CD4-positive, CD25-positive, alpha-beta regulatory T cell (primary cell): ENCODE data around the gene LDLRAD3. TPM values are rescaled to one million over a fixed set of nuclear protein-coding genes. Genes with fewer than 3 reads are reported as not detected.

ENCODE experiments used
- ATAC-seq, 2 donors: fragments of 150-1000 bp; cut with Tn5 transposase; one replicate each; pipeline ENCODE4 v1.10.0; 2021; ENCODE audit warnings: low read depth in 2 of 2, moderate number of reproducible peaks in 2 of 2, moderate library complexity in 1 of 2
- DNase-seq, 3 donors: peaks; one replicate each; pipeline versions ENCODE4 v3.0.0 to v3.0.0-alpha.2; 2012 to 2022; ENCODE audit warnings: mixed read lengths in 1 of 3
- H3K27ac ChIP-seq: one replicate; pipeline ENCODE4 v1.7.0; 2013; ENCODE audit warnings: mild to moderate bottlenecking, low read length; ENCODE audit not compliant: insufficient read depth, poor library complexity, severe bottlenecking
- H3K27me3 ChIP-seq: one replicate; pipeline ENCODE4 v1.7.0; 2013; ENCODE audit warnings: low read length; ENCODE audit not compliant: control insufficient read depth, insufficient read depth
- H3K36me3 ChIP-seq: one replicate; pipeline ENCODE4 v1.7.0; 2013; ENCODE audit warnings: mild to moderate bottlenecking, low read length, moderate library complexity; ENCODE audit not compliant: control insufficient read depth, insufficient read depth
- H3K4me1 ChIP-seq: 2 replicates; pipeline ENCODE4 v1.7.0; 2013; ENCODE audit warnings: mild to moderate bottlenecking, low read length; ENCODE audit not compliant: insufficient read depth, control insufficient read depth, poor library complexity, severe bottlenecking
- H3K4me3 ChIP-seq: one replicate; pipeline ENCODE4 v1.7.0; 2013; ENCODE audit warnings: low read depth, mild to moderate bottlenecking, low read length, moderate library complexity
- H3K9me3 ChIP-seq, 2 experiments: 1 replicate in 1 of 2; 2 replicates in 1 of 2; pipeline ENCODE4 v1.7.0; 2013; ENCODE audit warnings: low read length in 2 of 2, mild to moderate bottlenecking in 1 of 2, moderate library complexity in 1 of 2; ENCODE audit not compliant: control insufficient read depth in 2 of 2
- H3K27ac Mint-ChIP-seq, 3 donors: one replicate each; pipeline ENCODE4 v1.8.0; 2020 to 2022; ENCODE audit warnings: mild to moderate bottlenecking in 3 of 3, mixed read lengths in 3 of 3, moderate library complexity in 2 of 3
- H3K27me3 Mint-ChIP-seq: one replicate; pipeline ENCODE4 v1.8.0; 2022; ENCODE audit warnings: mild to moderate bottlenecking, mixed read lengths
- H3K36me3 Mint-ChIP-seq: one replicate; pipeline ENCODE4 v1.8.0; 2020; ENCODE audit warnings: mixed read lengths
- H3K4me1 Mint-ChIP-seq, 4 donors: one replicate each; pipeline ENCODE4 v1.8.0; 2020 to 2022; ENCODE audit warnings: mixed read lengths in 4 of 4, mild to moderate bottlenecking in 1 of 4
- H3K4me3 Mint-ChIP-seq, 4 donors: one replicate each; pipeline ENCODE4 v1.8.0; 2020 to 2022; ENCODE audit warnings: mild to moderate bottlenecking in 4 of 4, mixed read lengths in 4 of 4, moderate library complexity in 3 of 4
- H3K9me3 Mint-ChIP-seq, 7 donors: one replicate each; pipeline ENCODE4 v1.8.0; 2020 to 2022; ENCODE audit warnings: mixed read lengths in 7 of 7, mild to moderate bottlenecking in 3 of 7, moderate library complexity in 2 of 7
- polyA plus RNA-seq, 4 donors: library from polyadenylated mRNA; unstranded; fragments of 300-500 nt; fragmentation: Illumina TruSeq; gene quantifications; one replicate each; pipeline ENCODE4 v1.2.3, GENCODE V29; 2021
- total RNA-seq: library from RNA; stranded (reverse); gene quantifications from one replicate; pipeline ENCODE4 v1.2.3, GENCODE V29; 2022

Gene LDLRAD3
- total and polyA plus RNA-seq, 5 donors from 2014 or later = 0.06 TPM; not detected in 4

- Mint-ChIP-seq H3K4me3 (no peak overlapping the region), H3K27ac (no peak overlapping the region), H3K27me3 (no peaks in the 10 kb centered on the region), H3K36me3 (no peaks in the 10 kb centered on the region), H3K4me1 (no peaks in the 10 kb centered on the region), H3K9me3 (peaks cover 0 to 18% (median 2%) of the 10 kb centered on the region in 7 donors)
- no peaks in the 10 kb centered on the region for H3K36me3 ChIP-seq
- no peaks in the 10 kb centered on the region for H3K4me1 ChIP-seq
- no peak for ATAC-seq
- no peak overlapping the region for H3K4me3 ChIP-seq
- H3K27me3 ChIP-seq = no peaks in the 10 kb centered on the region
- DNase-seq = no peak
- H3K27ac ChIP-seq = no peak overlapping the region
- H3K9me3 ChIP-seq = peaks cover 6 to 7% of the 10 kb centered on the region in 2 experiments
These were observed 276.1 kb downstream of the LDLRAD3 start for GRCh38 chr11:36219996-36220395.

- Histone ChIP-seq H3K4me1 (no peaks in the 10 kb centered on the region), H3K36me3 (no peaks in the 10 kb centered on the region), H3K27me3 (no peaks in the 10 kb centered on the region), H3K4me3 (no peak overlapping the region), H3K27ac (no peak overlapping the region), H3K9me3 (peaks cover 6 to 7% of the 10 kb centered on the region in 2 experiments)
- H3K27ac Mint-ChIP-seq = no peak overlapping the region
- H3K4me3 Mint-ChIP-seq = no peak overlapping the region
- ATAC-seq = no peak
- peaks cover 0 to 18% (median 2%) of the 10 kb centered on the region in 7 donors for H3K9me3 Mint-ChIP-seq
- no peaks in the 10 kb centered on the region for H3K27me3 Mint-ChIP-seq
- no peak for DNase-seq
- no peaks in the 10 kb centered on the region for H3K36me3 Mint-ChIP-seq
- no peaks in the 10 kb centered on the region for H3K4me1 Mint-ChIP-seq
These were observed 279.2 kb downstream of the LDLRAD3 start for GRCh38 chr11:36222831-36223635.

- ATAC-seq (no peak), DNase-seq (no peak)
- no peak overlapping the region for H3K4me3 Mint-ChIP-seq
- H3K27me3 ChIP-seq = no peaks in the 10 kb centered on the region
- no peaks in the 10 kb centered on the region for H3K36me3 ChIP-seq
- peaks cover 0 to 14% (median 2%) of the 10 kb centered on the region in 7 donors for H3K9me3 Mint-ChIP-seq
- H3K4me1 ChIP-seq = no peaks in the 10 kb centered on the region
- H3K27me3 Mint-ChIP-seq = no peaks in the 10 kb centered on the region
- H3K9me3 ChIP-seq = peaks cover 6 to 7% of the 10 kb centered on the region in 2 experiments
- H3K36me3 Mint-ChIP-seq = no peaks in the 10 kb centered on the region
- H3K4me3 ChIP-seq = no peak overlapping the region
- no peak overlapping the region for H3K27ac ChIP-seq
- no peak overlapping the region for H3K27ac Mint-ChIP-seq
- no peaks in the 10 kb centered on the region for H3K4me1 Mint-ChIP-seq
These were observed 280.5 kb downstream of the LDLRAD3 start for GRCh38 chr11:36224209-36224882.

- no peak overlapping the region for H3K27ac ChIP-seq
- H3K4me3 Mint-ChIP-seq = no peak overlapping the region
- DNase-seq (no peak), ATAC-seq (no peak)
- no peak overlapping the region for H3K4me3 ChIP-seq
- H3K9me3 Mint-ChIP-seq = no peaks in the 10 kb centered on the region
- no peaks in the 10 kb centered on the region for H3K4me1 Mint-ChIP-seq
- H3K36me3 ChIP-seq = no peaks in the 10 kb centered on the region
- H3K27me3 ChIP-seq = no peaks in the 10 kb centered on the region
- H3K27me3 Mint-ChIP-seq = peaks cover 4% of the 10 kb centered on the region
- no peaks in the 10 kb centered on the region for H3K9me3 ChIP-seq
- no peak overlapping the region for H3K27ac Mint-ChIP-seq
- no peaks in the 10 kb centered on the region for H3K4me1 ChIP-seq
- H3K36me3 Mint-ChIP-seq = no peaks in the 10 kb centered on the region
These were observed 283.2 kb downstream of the LDLRAD3 start for GRCh38 chr11:36227044-36227443.

GRCh38 chr11:36228689-36229088 lies 284.8 kb downstream of the LDLRAD3 start:
- Histone ChIP-seq H3K36me3 (no peaks in the 10 kb centered on the region), H3K27me3 (no peaks in the 10 kb centered on the region), H3K27ac (no peak overlapping the region), H3K4me1 (no peaks in the 10 kb centered on the region), H3K9me3 (no peaks in the 10 kb centered on the region), H3K4me3 (no peak overlapping the region)
- H3K4me1 Mint-ChIP-seq = no peaks in the 10 kb centered on the region
- H3K27ac Mint-ChIP-seq = no peak overlapping the region
- H3K4me3 Mint-ChIP-seq = no peak overlapping the region
- peaks cover 4% of the 10 kb centered on the region for H3K27me3 Mint-ChIP-seq
- ATAC-seq (no peak), DNase-seq (no peak)
- no peaks in the 10 kb centered on the region for H3K36me3 Mint-ChIP-seq
- no peaks in the 10 kb centered on the region for H3K9me3 Mint-ChIP-seq

- ATAC-seq = no peak
- no peaks in the 10 kb centered on the region for H3K9me3 ChIP-seq
- no peaks in the 10 kb centered on the region for H3K9me3 Mint-ChIP-seq
- H3K27me3 ChIP-seq = no peaks in the 10 kb centered on the region
- H3K36me3 Mint-ChIP-seq = no peaks in the 10 kb centered on the region
- no peak for DNase-seq
- H3K27me3 Mint-ChIP-seq = peaks cover 4% of the 10 kb centered on the region
- no peak overlapping the region for H3K4me3 Mint-ChIP-seq
- no peaks in the 10 kb centered on the region for H3K4me1 ChIP-seq
- no peaks in the 10 kb centered on the region for H3K36me3 ChIP-seq
- H3K27ac Mint-ChIP-seq = no peak overlapping the region
- H3K4me3 ChIP-seq = no peak overlapping the region
- H3K4me1 Mint-ChIP-seq = no peaks in the 10 kb centered on the region
- H3K27ac ChIP-seq = no peak overlapping the region
These were observed 285.3 kb downstream of the LDLRAD3 start for GRCh38 chr11:36229091-36229705.

- H3K36me3 Mint-ChIP-seq = no peaks in the 10 kb centered on the region
- ATAC-seq (no peak), DNase-seq (no peak)
- H3K27ac Mint-ChIP-seq = no peak overlapping the region
- H3K9me3 Mint-ChIP-seq = no peaks in the 10 kb centered on the region
- no peaks in the 10 kb centered on the region for H3K36me3 ChIP-seq
- H3K4me3 ChIP-seq = no peak overlapping the region
- no peaks in the 10 kb centered on the region for H3K4me1 Mint-ChIP-seq
- no peak overlapping the region for H3K4me3 Mint-ChIP-seq
- H3K27ac ChIP-seq = no peak overlapping the region
- H3K9me3 ChIP-seq = no peaks in the 10 kb centered on the region
- no peaks in the 10 kb centered on the region for H3K27me3 ChIP-seq
- no peaks in the 10 kb centered on the region for H3K4me1 ChIP-seq
- peaks cover 4% of the 10 kb centered on the region for H3K27me3 Mint-ChIP-seq
These were observed 287.2 kb downstream of the LDLRAD3 start for GRCh38 chr11:36230779-36231699.
